ENCODE data around the gene ZNF518B. TPM values are rescaled to one million over a fixed set of nuclear protein-coding genes. Genes with fewer than 3 reads are reported as not detected.

ZNF518B gene, protein sequence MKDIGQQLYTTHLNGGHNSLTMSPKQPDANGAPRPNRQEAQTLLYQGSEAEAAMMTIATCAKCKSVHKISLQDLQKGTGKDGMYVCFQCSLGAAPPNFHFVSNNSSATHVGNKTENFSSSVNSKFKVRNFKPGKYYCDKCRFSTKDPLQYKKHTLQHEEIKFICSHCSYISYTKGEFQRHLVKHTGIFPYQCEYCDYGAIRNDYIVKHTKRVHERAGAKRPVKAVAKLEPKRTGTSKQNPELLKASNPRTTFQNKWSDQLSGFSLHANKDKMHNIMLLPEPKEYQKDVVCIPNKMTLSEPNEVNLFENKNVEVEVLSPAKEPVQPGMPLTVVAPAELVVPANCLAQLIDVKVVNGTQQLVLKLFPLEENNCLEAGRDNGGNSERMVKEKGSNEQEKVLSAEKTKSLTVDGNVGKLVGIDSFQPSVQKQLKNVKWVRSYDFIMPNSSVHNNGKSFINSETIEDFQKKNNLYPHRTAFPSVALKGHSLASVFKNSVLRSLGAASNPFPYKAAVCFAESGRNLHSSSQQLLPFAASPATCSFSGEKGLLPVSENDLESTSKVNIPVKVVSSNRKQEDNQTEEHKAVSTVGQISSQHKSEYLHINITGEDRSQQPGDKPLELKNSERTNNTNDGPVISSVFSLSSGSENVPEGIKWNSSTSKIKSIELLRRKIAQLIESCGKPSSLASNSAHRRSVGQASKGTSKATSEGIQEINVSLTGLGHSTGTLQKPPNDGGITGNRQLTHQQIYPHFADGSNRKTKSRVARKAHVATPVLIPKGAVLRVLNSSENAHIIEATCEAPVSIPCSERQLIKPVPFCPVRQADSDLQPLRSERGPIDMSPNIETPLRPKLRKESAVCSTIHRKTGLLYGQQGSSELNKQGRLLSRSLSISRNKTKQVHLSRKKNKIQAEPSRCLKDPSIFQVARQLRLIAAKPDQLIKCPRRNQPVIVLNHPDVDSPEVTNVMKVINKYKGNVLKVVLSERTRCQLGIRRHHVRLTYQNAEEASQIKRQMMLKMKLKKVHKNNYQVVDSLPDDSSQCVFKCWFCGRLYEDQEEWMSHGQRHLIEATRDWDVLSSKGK
- total RNA-seq = 25.5 TPM
- 13.6 TPM for polyA plus RNA-seq
- long read RNA-seq, donor 1, partial matches to known transcripts = 0 of 1 reads
- long read RNA-seq, donor 1, other reads (novel, unspliced or antisense) = 0 of 1 reads
- long read RNA-seq, donor 2 = 0 reads
- long read RNA-seq, donor 3, full-length matches to known transcripts = 2 of 2 reads
- long read RNA-seq, donor 3, partial matches to known transcripts = 0 of 2 reads
- long read RNA-seq, donor 3, other reads (novel, unspliced or antisense) = 0 of 2 reads
- long read RNA-seq, donor 4, full-length matches to known transcripts = 4 of 4 reads
- long read RNA-seq, donor 4, partial matches to known transcripts = 0 of 4 reads
- long read RNA-seq, donor 4, other reads (novel, unspliced or antisense) = 0 of 4 reads
- long read RNA-seq, donor 5, full-length matches to known transcripts = 7 of 7 reads
- long read RNA-seq, donor 5, partial matches to known transcripts = 0 of 7 reads
- long read RNA-seq, donor 5, other reads (novel, unspliced or antisense) = 0 of 7 reads
- long read RNA-seq, donor 6, full-length matches to known transcripts = 7 of 7 reads
- long read RNA-seq, donor 6, partial matches to known transcripts = 0 of 7 reads
- long read RNA-seq, donor 6, other reads (novel, unspliced or antisense) = 0 of 7 reads
- long read RNA-seq, donor 7, full-length matches to known transcripts = 9 of 9 reads
- long read RNA-seq, donor 7, partial matches to known transcripts = 0 of 9 reads
- long read RNA-seq, donor 7, other reads (novel, unspliced or antisense) = 0 of 9 reads
- long read RNA-seq, donor 8, full-length matches to known transcripts = 2 of 2 reads
- long read RNA-seq, donor 8, partial matches to known transcripts = 0 of 2 reads
- long read RNA-seq, donor 8, other reads (novel, unspliced or antisense) = 0 of 2 reads
- long read RNA-seq, donor 9, full-length matches to known transcripts = 3 of 3 reads
- long read RNA-seq, donor 9, partial matches to known transcripts = 0 of 3 reads
- long read RNA-seq, donor 9, other reads (novel, unspliced or antisense) = 0 of 3 reads
- long read RNA-seq, donor 10, full-length matches to known transcripts = 4 of 4 reads
- long read RNA-seq, donor 10, partial matches to known transcripts = 0 of 4 reads
- long read RNA-seq, donor 10, other reads (novel, unspliced or antisense) = 0 of 4 reads

GRCh38 chr4:10457255-10457801 lies at the start of gene ZNF518B:
TSS of gene ZNF518B (minus strand) at chr4:10457426. CDS start at chr4:10446328, 11,098 bp downstream.
- peak within 1 kb of the TSS; percentile 30 to 86 for H3K27ac ChIP-seq (ENCODE audit: low read depth in 1 of 2, low read length in 1 of 2)
- 4% methylated on average over 60 of the region's 60 CpGs for WGBS
- peak; percentile 38 to 88 (median 71) for DNase-seq (ENCODE audit: low read depth in 6 of 9, low spot score in 9 of 9)

DNA sequence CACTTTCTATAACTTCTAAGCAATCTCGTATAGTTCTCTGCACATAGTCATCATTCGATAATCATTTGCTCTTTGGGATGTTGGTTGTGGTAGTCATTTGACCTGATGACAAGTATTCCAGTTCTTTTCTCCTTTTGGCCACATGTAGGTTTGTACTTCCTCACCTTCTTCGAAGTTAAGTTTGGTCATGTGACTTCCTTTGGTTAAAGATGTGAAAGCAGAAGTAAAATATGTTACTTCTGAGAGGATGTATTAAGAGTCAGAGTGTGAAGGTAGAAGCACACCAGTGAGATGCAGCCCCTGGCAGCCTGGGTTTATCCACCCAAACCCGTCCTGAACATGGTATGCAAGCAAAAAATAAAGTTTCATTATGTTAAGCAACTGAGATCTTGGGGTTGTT lies 48.9 kb upstream of the ZNF518B start:
- Histone ChIP-seq H3K4me3 (ENCODE audit: low read length in 2 of 2) (no peak overlapping the region), H3K4me1 (ENCODE audit: control insufficient read depth in 2 of 2, insufficient read depth in 2 of 2, low read length in 2 of 2) (no peaks in the 10 kb centered on the region), H3K27ac (ENCODE audit: low read depth in 1 of 2, low read length in 1 of 2) (no peak overlapping the region), H3K9me3 (ENCODE audit: control insufficient read depth in 2 of 2, insufficient read depth in 1 of 2, low read length in 1 of 2) (peaks cover 0 to 3% of the 10 kb centered on the region in 2 donors), H3K27me3 (ENCODE audit: control insufficient read depth in 2 of 2, insufficient read depth in 1 of 2, low read length in 1 of 2) (no peaks in the 10 kb centered on the region), H3K36me3 (ENCODE audit: control insufficient read depth in 2 of 2, insufficient read depth in 2 of 2, low read length in 1 of 2) (no peaks in the 10 kb centered on the region)
- WGBS = 71% methylated on average over 4 of the region's 4 CpGs
- no peak for DNase-seq (ENCODE audit: low read depth in 6 of 9, low spot score in 9 of 9)

More at GRCh38 chr4:10457255-10457801, at the start of gene ZNF518B:
- peaks cover 36 to 53% of the 10 kb centered on the region in 2 donors for H3K27me3 ChIP-seq (ENCODE audit: control insufficient read depth in 2 of 2, insufficient read depth in 1 of 2, low read length in 1 of 2)
- peaks cover 9 to 18% of the 10 kb centered on the region in 2 donors for H3K36me3 ChIP-seq (ENCODE audit: control insufficient read depth in 2 of 2, insufficient read depth in 2 of 2, low read length in 1 of 2)
- H3K4me1 ChIP-seq (ENCODE audit: control insufficient read depth in 2 of 2, insufficient read depth in 2 of 2, low read length in 2 of 2) = peaks cover 10 to 25% of the 10 kb centered on the region in 2 donors
- H3K4me3 ChIP-seq (ENCODE audit: low read length in 2 of 2) = peak within 1 kb of the TSS; percentile 61 to 91
- H3K9me3 ChIP-seq (ENCODE audit: control insufficient read depth in 2 of 2, insufficient read depth in 1 of 2, low read length in 1 of 2) = peaks cover 0 to 9% of the 10 kb centered on the region in 2 donors

- Histone ChIP-seq H3K27me3 (ENCODE audit: control insufficient read depth in 2 of 2, insufficient read depth in 1 of 2, low read length in 1 of 2) (no peaks in the 10 kb centered on the region), H3K27ac (ENCODE audit: low read depth in 1 of 2, low read length in 1 of 2) (no peak overlapping the region), H3K4me1 (ENCODE audit: control insufficient read depth in 2 of 2, insufficient read depth in 2 of 2, low read length in 2 of 2) (no peaks in the 10 kb centered on the region), H3K36me3 (ENCODE audit: control insufficient read depth in 2 of 2, insufficient read depth in 2 of 2, low read length in 1 of 2) (no peaks in the 10 kb centered on the region), H3K4me3 (ENCODE audit: low read length in 2 of 2) (no peak overlapping the region), H3K9me3 (ENCODE audit: control insufficient read depth in 2 of 2, insufficient read depth in 1 of 2, low read length in 1 of 2) (peaks cover 0 to 3% of the 10 kb centered on the region in 2 donors)
- WGBS = 88% methylated on average over 5 of the region's 5 CpGs
- no peak for DNase-seq (ENCODE audit: low read depth in 6 of 9, low spot score in 9 of 9)
Observed at GRCh38 chr4:10504570-10505179, 47.4 kb upstream of the ZNF518B start.

DNA sequence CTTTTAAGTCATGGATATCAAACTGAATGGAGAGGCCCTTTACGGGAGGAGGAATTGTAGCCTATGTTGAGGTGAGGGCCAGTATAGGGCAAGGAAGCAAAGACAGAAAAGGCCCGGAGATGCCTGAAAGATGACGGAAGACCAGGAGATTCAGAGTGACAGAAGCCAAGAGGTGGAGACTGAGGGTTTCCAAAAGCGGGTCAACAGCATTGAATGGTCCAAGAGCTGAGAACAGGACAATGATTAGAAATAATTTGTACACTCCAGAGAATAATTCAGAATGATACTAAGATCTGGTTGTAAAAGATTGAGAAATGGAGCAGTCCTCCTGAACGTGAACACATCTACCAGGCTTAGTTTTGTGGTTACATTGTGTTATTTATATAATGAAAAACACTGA lies 45.5 kb upstream of the ZNF518B start:
- Histone ChIP-seq H3K9me3 (ENCODE audit: control insufficient read depth in 2 of 2, insufficient read depth in 1 of 2, low read length in 1 of 2) (peaks cover 0 to 3% of the 10 kb centered on the region in 2 donors), H3K27me3 (ENCODE audit: control insufficient read depth in 2 of 2, insufficient read depth in 1 of 2, low read length in 1 of 2) (no peaks in the 10 kb centered on the region), H3K4me3 (ENCODE audit: low read length in 2 of 2) (no peak overlapping the region), H3K36me3 (ENCODE audit: control insufficient read depth in 2 of 2, insufficient read depth in 2 of 2, low read length in 1 of 2) (no peaks in the 10 kb centered on the region), H3K27ac (ENCODE audit: low read depth in 1 of 2, low read length in 1 of 2) (no peak overlapping the region), H3K4me1 (ENCODE audit: control insufficient read depth in 2 of 2, insufficient read depth in 2 of 2, low read length in 2 of 2) (no peaks in the 10 kb centered on the region)
- WGBS = 97% methylated on average over 5 of the region's 5 CpGs
- DNase-seq (ENCODE audit: low read depth in 6 of 9, low spot score in 9 of 9) = no peak

DNA sequence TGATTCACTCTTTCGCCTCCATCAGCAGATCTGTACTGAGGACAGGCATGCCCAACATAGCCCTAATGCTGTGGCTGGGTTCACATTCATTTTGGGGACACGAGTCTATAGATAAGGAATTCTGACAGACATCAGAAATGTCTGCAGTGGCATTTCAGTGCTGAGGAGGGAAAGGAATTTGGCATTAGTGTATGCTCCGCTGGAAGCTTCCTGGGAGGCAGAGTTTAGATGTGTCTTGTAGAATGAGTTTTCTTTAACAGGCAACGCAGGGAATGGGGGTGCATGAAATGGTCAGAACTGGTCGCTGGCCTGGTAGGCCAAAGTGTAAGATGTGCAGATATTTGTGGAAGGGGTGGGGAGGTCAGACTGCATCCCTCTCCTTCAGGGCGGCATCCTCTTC lies 43.5 kb upstream of the ZNF518B start:
- H3K4me1 ChIP-seq (ENCODE audit: control insufficient read depth in 2 of 2, insufficient read depth in 2 of 2, low read length in 2 of 2) = no peaks in the 10 kb centered on the region
- 93% methylated on average over 6 of the region's 6 CpGs for WGBS
- DNase-seq (ENCODE audit: low read depth in 6 of 9, low spot score in 9 of 9) = no peak
- H3K9me3 ChIP-seq (ENCODE audit: control insufficient read depth in 2 of 2, insufficient read depth in 1 of 2, low read length in 1 of 2) = no peaks in the 10 kb centered on the region
- H3K4me3 ChIP-seq (ENCODE audit: low read length in 2 of 2) = no peak overlapping the region
- no peaks in the 10 kb centered on the region for H3K27me3 ChIP-seq (ENCODE audit: control insufficient read depth in 2 of 2, insufficient read depth in 1 of 2, low read length in 1 of 2)
- H3K27ac ChIP-seq (ENCODE audit: low read depth in 1 of 2, low read length in 1 of 2) = no peak overlapping the region
- no peaks in the 10 kb centered on the region for H3K36me3 ChIP-seq (ENCODE audit: control insufficient read depth in 2 of 2, insufficient read depth in 2 of 2, low read length in 1 of 2)

- no peak for DNase-seq (ENCODE audit: low read depth in 6 of 9, low spot score in 9 of 9)
- Histone ChIP-seq H3K9me3 (ENCODE audit: control insufficient read depth in 2 of 2, insufficient read depth in 1 of 2, low read length in 1 of 2) (no peaks in the 10 kb centered on the region), H3K4me1 (ENCODE audit: control insufficient read depth in 2 of 2, insufficient read depth in 2 of 2, low read length in 2 of 2) (no peaks in the 10 kb centered on the region), H3K36me3 (ENCODE audit: control insufficient read depth in 2 of 2, insufficient read depth in 2 of 2, low read length in 1 of 2) (no peaks in the 10 kb centered on the region), H3K4me3 (ENCODE audit: low read length in 2 of 2) (no peak overlapping the region), H3K27me3 (ENCODE audit: control insufficient read depth in 2 of 2, insufficient read depth in 1 of 2, low read length in 1 of 2) (no peaks in the 10 kb centered on the region), H3K27ac (ENCODE audit: low read depth in 1 of 2, low read length in 1 of 2) (no peak overlapping the region)
- 85% methylated on average over 4 of the region's 4 CpGs for WGBS
Observed at GRCh38 chr4:10496200-10496599, 39.0 kb upstream of the ZNF518B start.

DNA sequence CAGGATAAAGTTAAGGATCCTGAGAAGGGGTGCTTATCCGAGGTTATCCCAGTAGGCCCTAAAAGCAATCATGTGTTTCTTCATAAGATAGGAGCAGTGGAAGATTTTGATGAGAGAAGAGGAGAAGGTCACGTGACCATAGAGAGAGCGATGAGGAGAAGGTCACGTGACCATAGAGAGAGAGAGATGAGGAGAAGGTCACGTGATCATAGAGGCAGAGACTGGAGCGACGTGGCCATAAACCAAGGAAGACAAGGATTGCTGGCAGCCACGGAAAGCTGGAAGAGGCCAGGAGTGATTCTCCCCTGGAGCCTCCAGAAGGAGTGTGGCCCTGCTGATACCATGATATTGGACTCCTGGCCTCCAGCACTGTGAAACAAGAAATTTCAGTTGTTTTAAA lies 38.4 kb upstream of the ZNF518B start:
- H3K36me3 ChIP-seq (ENCODE audit: control insufficient read depth in 2 of 2, insufficient read depth in 2 of 2, low read length in 1 of 2) = no peaks in the 10 kb centered on the region

More for the DNA sequence above, 38.4 kb upstream of the ZNF518B start:
- DNase-seq (ENCODE audit: low read depth in 6 of 9, low spot score in 9 of 9) = no peak
- no peak overlapping the region for H3K4me3 ChIP-seq (ENCODE audit: low read length in 2 of 2)
- H3K27me3 ChIP-seq (ENCODE audit: control insufficient read depth in 2 of 2, insufficient read depth in 1 of 2, low read length in 1 of 2) = no peaks in the 10 kb centered on the region
- H3K4me1 ChIP-seq (ENCODE audit: control insufficient read depth in 2 of 2, insufficient read depth in 2 of 2, low read length in 2 of 2) = no peaks in the 10 kb centered on the region
- WGBS = 97% methylated on average over 8 of the region's 8 CpGs
- no peaks in the 10 kb centered on the region for H3K9me3 ChIP-seq (ENCODE audit: control insufficient read depth in 2 of 2, insufficient read depth in 1 of 2, low read length in 1 of 2)
- no peak overlapping the region for H3K27ac ChIP-seq (ENCODE audit: low read depth in 1 of 2, low read length in 1 of 2)
